GM12878 (cell line): ENCODE measurements around the gene FXYD3.

Source experiments
- BRCA1 ChIP-seq: IDR thresholded peaks from 2 replicates; pipeline ENCODE4 v1.6.1; 2011; ENCODE audit warnings: low read depth, low read length, improper control_type of control experiment
- CREB1 ChIP-seq: IDR thresholded peaks from 2 replicates; pipeline ENCODE4 v1.6.1; 2012; ENCODE audit warnings: low read depth, mild to moderate bottlenecking, inconsistent platforms
- FOXK2 ChIP-seq: fragments of 450-650 bp; IDR thresholded peaks from 2 replicates; pipeline ENCODE4 v1.6.1; 2017; ENCODE audit warnings: mild to moderate bottlenecking, moderate library complexity
- HDAC2 ChIP-seq: fragments of 200-600 bp; sonication (generic); IDR thresholded peaks from 2 replicates; pipeline ENCODE4 v1.6.1; 2017
- MXI1 ChIP-seq: fragments of 150-350 bp; IDR thresholded peaks from 2 replicates; pipeline ENCODE4 v1.6.1; 2011; ENCODE audit warnings: low read depth, mild to moderate bottlenecking, inconsistent platforms, low read length, improper control_type of control experiment
- POLR2AphosphoS5 ChIP-seq: IDR thresholded peaks from 2 replicates; pipeline ENCODE4 v1.6.1; 2011; ENCODE audit warnings: mild to moderate bottlenecking, low read length, inconsistent platforms
- RAD21 ChIP-seq: IDR thresholded peaks from 2 replicates; pipeline ENCODE4 v1.6.1; 2011; ENCODE audit warnings: mild to moderate bottlenecking, low read depth, low read length, moderate library complexity; ENCODE audit not compliant: insufficient read depth
- RBBP5 ChIP-seq: fragments of 200-600 bp; sonication (generic); conservative IDR thresholded peaks from 2 replicates; pipeline ENCODE4 v1.6.1; 2016
- SMAD5 ChIP-seq: IDR thresholded peaks from 2 replicates; pipeline ENCODE4 v1.6.1; 2016; ENCODE audit warnings: antibody characterized with exemption, low read depth
- USF1 ChIP-seq: IDR thresholded peaks from 2 replicates; pipeline ENCODE4 v1.6.1; 2011; ENCODE audit warnings: borderline replicate concordance, low read depth, mild to moderate bottlenecking, moderate library complexity, mixed read lengths, low read length; ENCODE audit not compliant: insufficient read depth; ENCODE audit errors: extremely low read length
- TF ChIP-seq, protein P1 (sequence below): IDR thresholded peaks from 2 replicates; pipeline ENCODE4 v1.6.1; 2012; ENCODE audit warnings: low read depth, low read length, improper control_type of control experiment
- TF ChIP-seq, protein P2 (sequence below), 3 experiments: IDR thresholded peaks in 2 of 3; conservative IDR thresholded peaks in 1 of 3; 2 replicates each; pipeline ENCODE4 v1.5.1; 2011; ENCODE audit warnings: low read depth in 3 of 3, low read length in 3 of 3, mild to moderate bottlenecking in 3 of 3, control low read depth in 2 of 3, moderate library complexity in 2 of 3, inconsistent platforms in 1 of 3, mixed read lengths in 1 of 3; ENCODE audit not compliant: control insufficient read depth in 2 of 3, insufficient read depth in 1 of 3; ENCODE audit errors: extremely low read depth in 1 of 3

GRCh38 chr19:35140962-35141836 lies 25.6 kb downstream of the FXYD3 start:
- TF ChIP-seq, protein P1, sequence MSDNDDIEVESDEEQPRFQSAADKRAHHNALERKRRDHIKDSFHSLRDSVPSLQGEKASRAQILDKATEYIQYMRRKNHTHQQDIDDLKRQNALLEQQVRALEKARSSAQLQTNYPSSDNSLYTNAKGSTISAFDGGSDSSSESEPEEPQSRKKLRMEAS = no peak
- TF ChIP-seq, protein P2, sequence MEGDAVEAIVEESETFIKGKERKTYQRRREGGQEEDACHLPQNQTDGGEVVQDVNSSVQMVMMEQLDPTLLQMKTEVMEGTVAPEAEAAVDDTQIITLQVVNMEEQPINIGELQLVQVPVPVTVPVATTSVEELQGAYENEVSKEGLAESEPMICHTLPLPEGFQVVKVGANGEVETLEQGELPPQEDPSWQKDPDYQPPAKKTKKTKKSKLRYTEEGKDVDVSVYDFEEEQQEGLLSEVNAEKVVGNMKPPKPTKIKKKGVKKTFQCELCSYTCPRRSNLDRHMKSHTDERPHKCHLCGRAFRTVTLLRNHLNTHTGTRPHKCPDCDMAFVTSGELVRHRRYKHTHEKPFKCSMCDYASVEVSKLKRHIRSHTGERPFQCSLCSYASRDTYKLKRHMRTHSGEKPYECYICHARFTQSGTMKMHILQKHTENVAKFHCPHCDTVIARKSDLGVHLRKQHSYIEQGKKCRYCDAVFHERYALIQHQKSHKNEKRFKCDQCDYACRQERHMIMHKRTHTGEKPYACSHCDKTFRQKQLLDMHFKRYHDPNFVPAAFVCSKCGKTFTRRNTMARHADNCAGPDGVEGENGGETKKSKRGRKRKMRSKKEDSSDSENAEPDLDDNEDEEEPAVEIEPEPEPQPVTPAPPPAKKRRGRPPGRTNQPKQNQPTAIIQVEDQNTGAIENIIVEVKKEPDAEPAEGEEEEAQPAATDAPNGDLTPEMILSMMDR (IDR thresholded peaks at IDR 0.05 in 2 of 3, conservative IDR thresholded peaks at IDR 0.05 in 1 of 3; ENCODE audit: control insufficient read depth in 2 of 3, extremely low read depth in 1 of 3, insufficient read depth in 1 of 3, low read depth in 3 of 3, low read length in 3 of 3) = peak; percentile 38 to 75 (median 67)
- TF ChIP-seq HDAC2 = no peak
- TF ChIP-seq RAD21 = peak; percentile 47
- peak; percentile 14; the same call in 1 of the 2 replicates for TF ChIP-seq MXI1
- no peak for TF ChIP-seq USF1
- TF ChIP-seq SMAD5 = no peak
- no peak for TF ChIP-seq RBBP5
- TF ChIP-seq POLR2AphosphoS5 = no peak
- TF ChIP-seq BRCA1 = no peak
- TF ChIP-seq CREB1 = no peak
- TF ChIP-seq FOXK2 = no peak
